HG03025 (cell line): Measurements from ENCODE around the gene MINK1.
"Not testable (repeated sequence)": the region's sequence is repeated elsewhere in the genome, so short reads cannot be mapped to it uniquely, and the experiment has no call there.

ENCODE experiments used
- ATAC-seq: cut with Tn5 transposase; IDR thresholded peaks from one replicate; pipeline ENCODE4 v1.9.1; 2021; ENCODE audit warnings: mild to moderate bottlenecking, moderate library complexity; ENCODE audit not compliant: unreplicated experiment, low FRiP score

The MINK1 gene

DNA sequence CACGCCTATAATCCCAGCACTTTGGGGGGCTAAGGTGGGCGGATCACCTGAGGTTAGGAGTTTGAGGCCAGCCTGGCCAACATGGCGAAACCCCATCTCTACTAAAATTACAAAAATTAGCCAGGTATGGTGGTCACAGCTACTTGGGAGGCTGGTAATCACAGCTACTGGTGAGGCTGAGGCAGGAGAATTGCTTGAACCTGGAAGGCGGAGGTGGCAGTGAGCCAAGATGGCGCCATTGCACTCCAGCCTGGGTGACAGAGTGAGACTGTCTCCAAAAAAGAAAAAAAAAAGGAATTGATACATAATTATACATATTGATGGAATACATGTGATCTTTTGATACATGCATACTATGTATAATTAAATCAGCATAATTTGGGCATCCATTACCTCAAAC, 34.4 kb downstream of the MINK1 start:
- not testable (repeated sequence) for ATAC-seq

GRCh38 chr17:4869058-4869998, 36.2 kb downstream of the MINK1 start:
- not testable (repeated sequence) for ATAC-seq

GRCh38 chr17:4870855-4871254, 37.7 kb downstream of the MINK1 start:
- no peak for ATAC-seq

GRCh38 chr17:4872786-4873185, 39.6 kb downstream of the MINK1 start:
- no peak for ATAC-seq

DNA sequence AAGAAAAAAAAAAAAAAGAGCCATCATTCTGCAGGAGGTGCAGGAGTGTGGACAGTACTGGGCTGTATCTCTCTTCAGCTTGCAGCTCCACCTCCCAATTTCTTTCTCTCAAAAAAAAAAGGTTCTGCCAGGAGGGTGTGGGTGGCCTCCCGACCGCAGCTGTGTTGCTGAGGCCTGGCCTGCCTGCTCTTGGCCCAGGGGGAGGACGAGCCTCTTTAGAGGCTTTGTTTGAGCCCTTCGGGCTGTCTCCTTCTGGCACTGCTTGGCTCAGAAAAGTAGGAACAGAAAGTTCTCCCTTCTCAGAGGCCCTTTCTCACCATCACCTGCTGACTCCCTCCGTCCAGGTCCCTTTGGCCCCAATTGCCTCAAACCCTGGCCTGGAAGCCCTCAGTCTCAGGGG, 43.9 kb downstream of the MINK1 start:
- ATAC-seq: no peak

- no peak for ATAC-seq
Measured at GRCh38 chr17:4879601-4880000, 46.5 kb downstream of the MINK1 start.

- ATAC-seq: no peak
Measured at GRCh38 chr17:4880857-4881256, 47.7 kb downstream of the MINK1 start.

- ATAC-seq: no peak
Measured at GRCh38 chr17:4881761-4882555, 48.8 kb downstream of the MINK1 start.

DNA sequence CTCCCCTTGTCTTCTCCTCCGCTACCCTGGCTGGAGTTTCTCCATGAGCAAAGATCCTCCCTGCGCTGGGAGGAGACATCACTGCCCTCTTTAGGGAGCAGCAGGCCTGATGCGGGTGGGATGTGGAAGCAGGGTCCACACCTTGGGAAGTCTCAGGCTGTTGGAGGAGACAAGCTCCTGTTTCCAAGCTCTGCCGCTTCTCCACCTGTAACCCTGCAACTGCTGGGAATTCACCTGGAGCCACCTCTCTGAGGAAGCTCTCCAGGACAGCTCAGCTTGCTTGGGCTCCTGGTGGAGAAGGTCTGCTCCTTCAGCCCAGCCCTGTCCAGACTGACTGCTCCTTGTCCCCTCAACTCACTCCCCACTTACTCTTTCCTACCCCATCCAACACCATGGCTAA, 51.3 kb downstream of the MINK1 start:
- ATAC-seq: no peak

- ATAC-seq: no peak
Measured at GRCh38 chr17:4886830-4887229, 53.7 kb downstream of the MINK1 start.

GRCh38 chr17:4887581-4887980, 54.4 kb downstream of the MINK1 start:
- ATAC-seq: no peak

GRCh38 chr17:4891411-4892410, 58.6 kb downstream of the MINK1 start:
- ATAC-seq: no peak

GRCh38 chr17:4892499-4893221, 59.5 kb downstream of the MINK1 start:
- no peak for ATAC-seq

- no peak for ATAC-seq
Measured at GRCh38 chr17:4893272-4893671, 60.1 kb downstream of the MINK1 start.

- ATAC-seq: no peak
Measured at GRCh38 chr17:4893721-4894560, 60.8 kb downstream of the MINK1 start.

DNA sequence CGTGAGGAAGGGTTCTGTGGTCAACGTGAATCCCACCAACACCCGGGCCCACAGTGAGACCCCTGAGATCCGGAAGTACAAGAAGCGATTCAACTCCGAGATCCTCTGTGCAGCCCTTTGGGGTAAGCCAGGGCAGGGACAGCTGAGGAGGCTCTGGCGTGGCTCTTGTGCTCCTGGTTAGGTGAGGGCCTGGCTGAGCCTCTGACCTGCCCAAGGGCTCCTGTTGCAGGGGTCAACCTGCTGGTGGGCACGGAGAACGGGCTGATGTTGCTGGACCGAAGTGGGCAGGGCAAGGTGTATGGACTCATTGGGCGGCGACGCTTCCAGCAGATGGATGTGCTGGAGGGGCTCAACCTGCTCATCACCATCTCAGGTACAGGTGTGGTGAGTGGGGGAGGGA, 62.0 kb downstream of the MINK1 start:
- no peak for ATAC-seq

- ATAC-seq: no peak
Measured at GRCh38 chr17:4895657-4896331, 62.7 kb downstream of the MINK1 start.
